GM21447 (cell line): Measurements from ENCODE around the gene TBL3.
A peak's percentile ranks its signal among the peaks of the same experiment; 100 is the strongest.

ENCODE experiments used
- ATAC-seq: cut with Tn5 transposase; IDR thresholded peaks from one replicate; pipeline ENCODE4 v1.9.1; 2021; ENCODE audit not compliant: unreplicated experiment

TBL3 gene

GRCh38 chr16:1963806-1964505 lies 7.9 kb upstream of the TBL3 start:
- peak; percentile 9 for ATAC-seq

GRCh38 chr16:1964506-1965395 lies 7.1 kb upstream of the TBL3 start, which contains the start of gene RPS2:
Gene RPS2 (minus strand): TSS chr16:1964826. CDS start chr16:1964625, 201 bp downstream.
- peak; percentile 77 for ATAC-seq

DNA sequence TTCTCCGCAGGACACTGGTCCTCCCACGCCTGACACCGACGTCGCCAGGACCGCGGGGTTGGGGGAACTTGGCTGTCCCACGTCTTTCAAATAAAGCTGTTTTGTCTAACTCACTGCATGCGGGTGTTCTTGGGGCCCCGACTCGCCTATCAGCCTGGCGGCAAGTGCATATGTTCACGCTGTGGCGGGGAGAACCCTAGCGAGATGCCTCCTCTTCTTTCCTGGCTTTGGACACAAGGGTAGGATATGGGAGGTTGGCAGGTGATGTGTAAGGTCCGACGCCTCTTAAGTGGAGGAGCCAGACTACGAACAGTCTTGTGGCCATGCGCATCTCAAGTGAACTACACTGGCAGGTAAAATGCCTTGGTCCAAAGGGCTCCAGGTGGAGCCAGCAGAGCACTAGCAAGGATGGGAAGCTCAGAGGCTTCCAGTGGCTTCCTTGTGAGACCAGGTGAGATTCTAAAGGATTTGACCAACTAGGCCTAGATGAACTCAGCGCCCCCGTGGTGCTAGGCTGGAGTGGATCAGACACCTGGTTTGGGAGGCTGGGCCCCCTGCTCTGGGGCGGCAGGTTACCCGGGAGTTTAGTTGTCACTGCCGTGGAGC lies 6.4 kb upstream of the TBL3 start:
- ATAC-seq: no peak

DNA sequence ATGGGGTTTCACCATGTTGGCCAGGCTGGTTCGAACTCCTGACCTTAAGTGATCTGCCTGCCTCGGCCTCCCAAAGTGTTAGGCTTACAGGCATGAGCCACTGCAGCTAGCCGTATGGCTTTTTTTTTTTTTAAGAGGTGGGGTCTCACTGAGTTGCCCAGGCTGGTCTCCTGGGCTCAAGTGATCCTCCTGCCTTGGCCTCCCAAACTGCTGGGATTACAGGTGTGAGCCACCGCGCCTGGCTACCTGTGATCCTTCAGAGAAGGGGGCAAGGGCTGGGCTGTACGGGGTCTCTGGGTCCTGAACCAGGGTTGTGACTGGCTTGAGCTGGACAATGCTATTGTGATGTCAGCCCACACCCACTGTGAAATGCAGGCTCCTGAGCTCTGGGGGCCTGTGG lies 5.4 kb upstream of the TBL3 start, which contains the start of gene RNF151:
Gene RNF151 (plus strand): TSS at position 397 of the 400 bp plus-strand sequence. CDS start 26 bp downstream, outside the sequence.
- no peak for ATAC-seq

DNA sequence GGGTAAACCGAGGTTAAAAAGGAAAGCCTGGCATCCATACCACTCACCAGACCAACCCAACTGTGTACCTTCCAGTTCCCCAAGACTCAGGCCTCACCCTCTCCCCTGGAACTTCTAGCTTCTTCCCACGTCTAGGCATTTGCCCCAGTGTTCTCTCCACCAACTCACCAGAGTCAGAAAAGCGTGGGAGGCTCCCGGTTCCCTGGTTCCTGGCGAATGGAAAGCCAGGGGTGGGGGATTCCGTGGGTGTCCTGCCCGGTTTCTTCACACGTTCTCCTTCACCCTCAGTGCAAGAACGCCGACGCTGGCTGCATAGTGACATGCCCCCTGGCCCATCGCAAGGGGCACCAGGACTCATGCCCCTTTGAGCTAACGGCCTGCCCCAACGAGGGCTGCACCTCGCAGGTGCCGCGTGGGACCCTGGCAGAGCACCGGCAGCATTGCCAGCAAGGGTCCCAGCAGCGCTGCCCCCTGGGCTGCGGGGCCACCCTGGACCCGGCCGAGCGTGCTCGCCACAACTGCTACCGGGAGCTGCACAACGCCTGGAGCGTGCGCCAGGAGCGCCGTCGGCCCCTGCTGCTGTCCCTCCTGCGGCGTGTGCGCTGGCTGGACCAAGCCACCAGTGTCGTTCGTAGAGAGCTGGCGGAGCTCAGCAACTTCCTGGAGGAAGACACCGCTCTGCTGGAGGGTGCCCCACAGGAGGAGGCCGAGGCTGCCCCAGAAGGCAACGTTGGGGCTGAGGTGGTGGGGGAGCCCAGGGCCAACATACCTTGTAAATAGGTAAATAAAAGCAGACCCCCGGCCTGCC lies 3.5 kb upstream of the TBL3 start:
- ATAC-seq: no peak

- ATAC-seq: no peak
These were observed 631 bp downstream of the TBL3 start for GRCh38 chr16:1972490-1972877.

DNA sequence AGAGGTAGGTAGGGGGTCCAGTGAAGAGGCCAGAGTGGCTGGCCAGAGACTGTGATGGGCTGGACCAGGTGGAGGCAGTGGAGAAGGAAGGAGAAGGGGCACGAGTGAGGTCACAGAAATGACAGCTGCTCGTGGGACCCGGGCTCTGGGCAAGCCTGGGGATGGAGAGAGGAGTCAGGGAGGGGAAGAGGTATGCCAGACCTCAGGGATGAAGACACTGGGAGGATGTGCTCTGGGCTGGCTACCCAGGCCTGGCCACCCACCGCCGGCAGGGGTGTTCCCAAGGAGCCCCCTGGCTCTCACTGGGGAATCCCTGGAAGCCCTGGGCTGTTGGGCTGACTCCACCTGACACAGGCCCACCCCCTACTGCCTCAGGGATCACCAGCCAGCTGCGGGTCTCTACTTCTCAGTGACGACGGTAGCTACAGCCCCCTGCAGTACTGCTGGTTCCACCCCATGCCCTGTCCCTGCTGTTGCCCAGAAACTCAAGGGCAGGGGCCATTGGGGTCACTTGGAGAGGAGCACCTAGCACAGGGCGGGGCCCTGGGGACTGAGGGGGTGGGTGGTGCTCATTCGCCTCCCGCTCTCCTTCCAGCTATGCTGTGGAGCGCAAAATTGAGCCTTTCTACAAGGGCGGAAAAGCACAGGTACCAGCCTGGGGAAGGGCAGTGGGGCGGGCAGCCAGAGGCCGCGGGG lies 1.8 kb downstream of the TBL3 start:
- ATAC-seq: no peak

- no peak for ATAC-seq
These were observed 2.6 kb downstream of the TBL3 start for GRCh38 chr16:1974157-1975070.

- ATAC-seq: no peak
These were observed 3.8 kb downstream of the TBL3 start for GRCh38 chr16:1975432-1976215.

DNA sequence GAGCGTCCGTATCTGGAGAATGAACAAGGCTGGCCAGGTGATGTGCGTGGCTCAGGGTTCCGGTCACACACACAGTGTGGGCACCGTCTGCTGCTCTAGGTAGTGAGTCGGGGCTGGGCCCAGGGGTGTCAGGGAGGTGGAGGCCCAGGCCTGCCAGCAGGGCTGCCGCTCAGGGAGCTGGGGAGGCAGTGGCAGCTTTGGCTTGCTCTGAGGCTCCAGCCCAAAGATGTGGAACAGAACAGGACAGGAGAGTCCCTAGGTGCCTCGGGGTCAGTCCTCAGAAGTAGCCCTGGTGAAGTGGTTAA lies 4.3 kb downstream of the TBL3 start:
- no peak for ATAC-seq

GRCh38 chr16:1976951-1977874 lies 5.4 kb downstream of the TBL3 start:
- ATAC-seq: no peak

GRCh38 chr16:1977875-1978268 lies 6.0 kb downstream of the TBL3 start:
- ATAC-seq: no peak

DNA sequence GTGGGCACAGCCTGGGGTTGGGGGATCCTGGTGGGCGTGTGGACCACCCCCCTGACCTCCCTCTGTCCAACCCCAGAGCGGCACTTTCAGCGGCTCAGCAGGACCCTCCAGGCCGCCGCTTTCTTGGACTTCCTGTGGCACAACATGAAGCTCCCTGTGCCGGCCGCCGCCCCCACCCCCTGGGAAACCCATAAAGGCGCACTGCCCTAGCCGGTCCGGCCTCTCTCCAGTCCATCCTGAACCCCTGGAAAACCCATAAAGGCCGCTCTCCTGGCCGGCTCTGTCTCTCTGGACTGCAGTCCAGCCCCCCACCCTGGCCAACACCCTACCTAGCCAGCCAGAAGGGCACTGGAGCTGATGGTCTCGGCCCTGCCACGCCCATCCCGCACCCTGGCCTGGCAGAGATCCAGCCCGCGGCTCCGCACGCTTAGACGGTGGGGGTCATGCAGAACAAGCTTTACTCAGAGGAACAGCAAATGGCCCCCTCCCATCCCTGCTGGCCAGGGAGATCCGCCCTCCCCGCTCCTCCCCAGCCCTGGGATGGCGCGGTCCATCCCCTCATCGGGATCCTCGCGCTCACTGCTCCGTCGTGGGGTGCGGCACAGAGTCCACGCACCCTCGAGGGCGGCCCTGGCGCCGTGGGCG lies 6.7 kb downstream of the TBL3 start:
- no peak for ATAC-seq

GRCh38 chr16:1979271-1980029 lies 7.6 kb downstream of the TBL3 start:
- ATAC-seq: no peak

- ATAC-seq: no peak
These were observed 8.3 kb downstream of the TBL3 start for GRCh38 chr16:1980030-1980769.

- ATAC-seq: no peak
These were observed 8.9 kb downstream of the TBL3 start for GRCh38 chr16:1980770-1981087.
